Stimulated activated CD4-positive, alpha-beta T cell treated with anti-CD3 and anti-CD28 coated beads, TNF-alpha, amount 100 ng/mL, for 48 hours (primary cell): ENCODE data around the gene USP35.
A peak's percentile ranks its signal among the peaks of the same experiment; 100 is the strongest.

Experiments
- DNase-seq, 3 donors: peaks; one replicate each; pipeline ENCODE4 v3.0.0-alpha.2; 2020; ENCODE audit warnings: low read depth in 3 of 3

USP35 gene, protein sequence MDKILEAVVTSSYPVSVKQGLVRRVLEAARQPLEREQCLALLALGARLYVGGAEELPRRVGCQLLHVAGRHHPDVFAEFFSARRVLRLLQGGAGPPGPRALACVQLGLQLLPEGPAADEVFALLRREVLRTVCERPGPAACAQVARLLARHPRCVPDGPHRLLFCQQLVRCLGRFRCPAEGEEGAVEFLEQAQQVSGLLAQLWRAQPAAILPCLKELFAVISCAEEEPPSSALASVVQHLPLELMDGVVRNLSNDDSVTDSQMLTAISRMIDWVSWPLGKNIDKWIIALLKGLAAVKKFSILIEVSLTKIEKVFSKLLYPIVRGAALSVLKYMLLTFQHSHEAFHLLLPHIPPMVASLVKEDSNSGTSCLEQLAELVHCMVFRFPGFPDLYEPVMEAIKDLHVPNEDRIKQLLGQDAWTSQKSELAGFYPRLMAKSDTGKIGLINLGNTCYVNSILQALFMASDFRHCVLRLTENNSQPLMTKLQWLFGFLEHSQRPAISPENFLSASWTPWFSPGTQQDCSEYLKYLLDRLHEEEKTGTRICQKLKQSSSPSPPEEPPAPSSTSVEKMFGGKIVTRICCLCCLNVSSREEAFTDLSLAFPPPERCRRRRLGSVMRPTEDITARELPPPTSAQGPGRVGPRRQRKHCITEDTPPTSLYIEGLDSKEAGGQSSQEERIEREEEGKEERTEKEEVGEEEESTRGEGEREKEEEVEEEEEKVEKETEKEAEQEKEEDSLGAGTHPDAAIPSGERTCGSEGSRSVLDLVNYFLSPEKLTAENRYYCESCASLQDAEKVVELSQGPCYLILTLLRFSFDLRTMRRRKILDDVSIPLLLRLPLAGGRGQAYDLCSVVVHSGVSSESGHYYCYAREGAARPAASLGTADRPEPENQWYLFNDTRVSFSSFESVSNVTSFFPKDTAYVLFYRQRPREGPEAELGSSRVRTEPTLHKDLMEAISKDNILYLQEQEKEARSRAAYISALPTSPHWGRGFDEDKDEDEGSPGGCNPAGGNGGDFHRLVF

DNA sequence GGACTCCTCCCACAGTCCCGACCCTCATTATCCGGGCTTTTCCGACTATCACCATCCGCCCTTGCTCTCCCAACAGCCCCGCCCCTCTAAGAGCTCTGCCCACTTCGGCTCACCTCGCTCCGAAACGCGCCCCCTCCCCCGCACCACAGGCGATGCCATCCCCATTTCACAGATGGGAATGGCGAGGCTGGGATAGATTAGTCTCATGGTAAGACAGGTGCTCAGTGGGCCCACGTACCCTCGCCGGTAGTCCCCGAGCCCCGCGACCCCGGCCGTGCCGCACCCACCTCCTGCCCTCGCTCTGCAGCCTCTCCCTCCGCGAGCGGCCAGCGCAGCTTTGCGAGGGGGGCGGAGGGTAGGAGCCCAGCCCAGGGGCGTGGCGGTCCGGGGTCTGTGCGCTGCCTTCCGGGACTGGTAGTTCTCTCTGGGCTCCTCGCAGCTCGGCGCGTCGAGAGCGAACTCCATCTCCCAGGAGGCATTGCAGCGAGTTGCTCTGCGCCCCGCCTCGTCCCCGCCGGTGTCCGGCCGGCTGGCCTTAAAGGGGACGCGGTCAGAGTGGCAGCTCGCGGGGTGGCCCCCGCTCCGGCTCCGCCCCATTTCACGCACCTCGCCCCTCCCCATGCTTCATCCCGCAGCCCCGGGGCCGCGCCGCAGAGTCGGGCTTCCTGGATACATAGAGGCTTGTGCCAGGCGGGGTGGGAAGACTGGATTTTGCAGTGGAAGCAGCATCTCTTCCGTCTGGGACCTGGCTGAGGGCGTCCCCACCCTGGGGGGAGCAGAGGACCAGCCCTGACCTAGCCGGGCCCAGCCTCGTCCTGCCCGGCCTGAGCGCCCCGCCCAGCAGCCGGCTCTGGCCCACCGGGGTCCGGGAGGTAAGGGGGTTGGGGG lies at the start of gene USP35, which contains the start of gene KCTD21:
Gene USP35 (plus strand): TSS at position 634 of the 888 bp plus-strand sequence. CDS start 7,327 bp downstream, outside the sequence.
Gene KCTD21 (minus strand): TSS at position 341 of the 888 bp plus-strand sequence. CDS start 14,072 bp downstream, outside the sequence.
- DNase-seq, result peak; percentile 84 to 94 (median 87)

DNA sequence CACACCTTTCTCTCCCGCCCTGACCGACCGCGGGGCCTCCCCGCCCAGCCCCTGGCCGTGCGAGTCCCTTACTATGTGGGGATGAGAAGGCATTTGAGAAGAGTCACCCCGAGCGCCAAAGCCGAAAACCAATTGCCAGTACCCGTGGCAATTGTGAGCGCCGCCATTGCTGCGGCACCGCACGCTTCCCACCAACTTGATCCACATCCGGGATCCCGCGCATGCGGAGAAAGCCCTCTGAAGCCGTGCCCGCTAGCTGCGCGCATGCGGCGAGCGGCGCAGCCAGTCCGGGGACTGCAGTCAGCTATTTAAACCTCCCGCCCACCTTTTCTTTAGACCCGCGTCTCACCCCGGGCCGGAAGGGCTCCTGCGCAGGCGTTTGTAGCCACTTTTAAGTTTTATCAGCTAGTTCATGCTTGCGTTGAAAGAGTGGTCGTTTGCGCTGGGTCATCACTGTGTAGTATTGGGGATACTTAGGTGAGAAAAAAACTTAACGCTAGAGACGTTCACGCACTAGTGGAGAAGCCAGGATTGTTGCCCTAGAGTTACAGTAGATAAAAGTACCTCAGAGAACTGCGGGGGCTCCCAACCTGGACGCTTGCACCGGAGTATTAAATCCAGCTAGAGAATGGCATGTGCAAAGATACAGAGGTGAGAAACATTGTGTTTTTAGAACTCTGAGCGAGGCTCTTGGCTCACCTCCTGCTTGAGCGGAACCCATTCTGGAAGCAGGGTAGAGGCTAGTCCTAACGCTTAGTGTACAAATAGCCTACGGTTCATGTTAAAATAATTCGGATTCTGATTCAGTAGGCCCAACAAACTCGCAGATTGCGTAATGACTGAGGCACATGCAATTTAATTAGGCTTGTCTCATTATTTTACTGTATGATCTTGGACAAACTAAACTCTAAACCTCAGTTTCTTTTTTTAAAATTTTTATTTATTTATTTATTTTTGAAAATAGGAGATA lies 49.0 kb upstream of the USP35 start, which contains the start of gene ALG8:
Gene ALG8 (minus strand): TSS at position 205 of the 970 bp plus-strand sequence. CDS start 38 bp downstream, at position 167.
- peak; percentile 90 to 96 (median 94) for DNase-seq

DNA sequence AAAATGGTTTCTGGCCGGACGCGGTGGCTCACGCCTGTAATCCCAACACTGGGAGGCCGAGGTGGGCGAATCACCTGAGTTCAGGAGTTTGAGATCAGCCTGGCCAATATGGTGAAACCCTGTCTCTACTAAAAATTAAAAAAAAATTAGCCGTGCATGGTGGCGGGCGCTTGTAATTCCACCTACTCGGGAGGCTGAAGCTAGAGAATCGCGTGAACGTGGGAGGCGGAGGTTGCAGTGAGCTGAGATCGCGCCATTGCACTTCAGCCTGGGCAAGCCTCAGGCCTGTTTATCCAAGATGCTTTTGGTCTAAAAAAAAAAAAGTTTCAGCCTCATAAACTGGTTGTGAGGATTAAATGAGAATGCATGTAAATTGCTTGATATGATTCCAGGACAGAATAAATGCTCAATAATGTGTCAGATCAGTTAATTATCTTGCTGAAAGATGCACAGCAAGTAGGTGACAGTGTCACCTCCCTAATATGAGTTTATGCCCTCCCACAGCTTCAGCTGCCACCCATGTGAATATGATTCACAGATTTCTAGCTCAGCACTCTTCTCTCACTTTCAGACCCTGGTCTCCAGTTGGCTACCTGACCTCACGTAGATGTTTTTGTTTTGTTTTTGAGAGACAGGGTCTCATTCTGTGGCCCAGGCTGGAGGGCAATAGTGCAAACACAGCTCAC lies 48.2 kb upstream of the USP35 start:
- DNase-seq, result no peak

DNA sequence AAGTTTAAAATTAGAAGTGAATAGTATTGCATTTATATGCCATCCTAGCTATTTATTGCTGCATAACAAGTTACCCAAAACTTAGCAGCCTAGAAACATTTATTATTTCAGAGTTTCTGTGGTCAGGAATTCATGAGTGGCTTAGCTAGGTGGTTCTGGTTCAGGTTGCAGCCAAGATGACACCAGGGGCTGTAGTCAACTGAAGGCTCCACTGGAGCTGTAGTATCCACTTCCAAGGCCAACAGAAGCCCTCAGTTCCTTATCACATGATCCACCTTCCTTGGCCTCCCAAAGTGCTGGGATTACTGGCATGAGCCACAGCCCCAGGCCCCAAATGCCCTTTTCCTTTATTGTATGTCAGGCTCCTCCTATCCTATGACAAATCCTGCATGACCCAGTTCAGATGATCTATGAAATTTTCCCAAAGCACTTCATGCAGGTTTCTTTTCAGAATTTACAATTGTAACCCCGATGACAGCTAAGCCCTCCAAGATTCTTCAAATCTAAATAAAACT lies 43.2 kb upstream of the USP35 start:
- no peak for DNase-seq

DNA sequence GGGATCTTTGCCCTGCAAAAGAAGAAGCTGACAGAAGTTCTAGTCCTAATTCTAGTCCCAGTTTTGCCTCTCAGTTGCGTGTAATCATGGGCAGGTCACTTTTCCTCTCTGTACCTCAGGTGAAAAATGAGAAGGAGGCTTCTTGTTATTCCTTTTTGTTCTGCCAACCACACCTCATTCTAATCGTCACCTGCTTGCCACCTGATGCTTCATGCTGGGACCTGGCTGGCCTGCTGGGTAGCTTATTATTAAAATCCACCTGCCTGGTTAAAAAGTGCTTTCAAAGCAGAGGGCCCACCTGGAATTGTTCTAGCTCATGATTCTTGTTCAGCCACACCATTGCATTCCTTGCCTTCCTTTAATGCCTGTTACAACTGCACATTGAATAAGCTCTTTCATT lies 40.9 kb upstream of the USP35 start:
- no peak for DNase-seq

DNA sequence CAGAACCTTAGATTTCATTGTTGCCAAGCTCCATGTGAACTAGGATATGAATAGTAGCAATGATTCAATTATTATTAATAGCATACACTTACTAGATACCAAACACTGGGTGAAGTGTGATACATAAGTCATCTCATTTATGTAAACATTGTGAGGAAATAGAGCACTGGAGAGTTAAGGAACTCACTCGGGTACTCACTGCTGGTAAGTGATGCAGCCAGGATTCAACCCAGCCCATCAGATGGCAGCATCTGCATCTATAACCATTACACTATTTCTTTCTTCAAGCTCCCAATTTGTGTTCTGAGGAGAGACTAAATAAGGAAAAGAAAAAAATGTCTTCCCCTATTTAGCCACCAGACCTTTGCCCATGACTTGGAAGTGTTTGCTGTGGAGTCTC lies 39.1 kb upstream of the USP35 start:
- DNase-seq, result no peak

DNA sequence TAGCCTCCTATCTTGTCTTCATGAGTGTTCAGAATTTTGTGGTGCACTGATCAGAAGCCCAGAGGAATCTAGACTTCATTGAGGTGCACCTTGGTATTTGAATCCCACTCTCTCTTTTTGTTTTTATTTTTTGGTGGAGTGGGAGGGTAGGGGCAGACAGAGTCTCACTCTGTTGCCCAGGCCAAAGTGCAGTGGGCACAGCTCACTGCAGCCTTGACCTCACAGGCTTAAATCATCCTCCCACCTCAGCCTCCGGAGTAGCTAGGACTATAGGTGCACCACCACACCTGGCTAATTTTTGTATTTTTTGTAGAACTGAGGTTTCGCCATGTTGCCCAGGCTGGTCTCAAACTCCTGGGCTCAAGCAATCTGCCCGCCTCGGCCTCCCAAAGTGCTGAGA lies 38.4 kb upstream of the USP35 start:
- no peak for DNase-seq

DNA sequence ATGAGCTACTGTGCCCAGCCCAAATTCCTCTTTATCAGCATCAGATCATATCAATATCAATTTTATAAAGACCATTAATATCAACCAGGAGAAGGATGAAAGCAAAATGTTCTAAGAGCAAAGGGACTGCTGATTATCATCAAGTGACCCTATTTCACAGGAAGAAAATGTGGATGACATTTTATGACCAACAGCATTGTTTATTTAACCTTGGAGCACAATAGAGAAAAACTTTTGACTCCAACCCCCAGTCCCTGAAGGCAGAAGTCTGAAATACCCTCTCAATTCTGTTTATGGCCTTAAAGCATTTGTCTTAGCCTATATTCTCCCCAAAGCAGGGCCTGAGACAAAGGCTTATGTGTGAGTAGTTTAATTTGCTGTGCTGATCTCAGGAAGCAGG lies 38.0 kb upstream of the USP35 start:
- DNase-seq, result no peak

DNA sequence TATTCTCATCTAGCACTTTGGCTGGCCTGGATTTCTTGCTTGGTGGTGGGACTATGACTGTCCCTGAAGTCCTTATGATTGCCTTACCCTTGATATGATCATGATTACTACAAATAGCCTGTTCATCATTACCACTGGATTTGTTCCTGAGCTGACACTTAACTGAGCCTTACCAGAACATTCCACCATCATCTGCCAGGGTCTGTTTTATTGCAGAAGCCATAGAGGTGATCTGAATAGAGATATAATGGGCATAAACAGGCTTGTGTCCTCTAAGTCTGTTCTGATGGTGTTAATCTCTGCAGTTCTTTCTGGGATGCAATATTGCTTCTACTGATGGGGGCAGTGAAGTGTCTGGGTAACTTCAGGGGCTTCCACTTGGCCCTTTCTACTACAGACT lies 36.9 kb upstream of the USP35 start:
- no peak for DNase-seq

DNA sequence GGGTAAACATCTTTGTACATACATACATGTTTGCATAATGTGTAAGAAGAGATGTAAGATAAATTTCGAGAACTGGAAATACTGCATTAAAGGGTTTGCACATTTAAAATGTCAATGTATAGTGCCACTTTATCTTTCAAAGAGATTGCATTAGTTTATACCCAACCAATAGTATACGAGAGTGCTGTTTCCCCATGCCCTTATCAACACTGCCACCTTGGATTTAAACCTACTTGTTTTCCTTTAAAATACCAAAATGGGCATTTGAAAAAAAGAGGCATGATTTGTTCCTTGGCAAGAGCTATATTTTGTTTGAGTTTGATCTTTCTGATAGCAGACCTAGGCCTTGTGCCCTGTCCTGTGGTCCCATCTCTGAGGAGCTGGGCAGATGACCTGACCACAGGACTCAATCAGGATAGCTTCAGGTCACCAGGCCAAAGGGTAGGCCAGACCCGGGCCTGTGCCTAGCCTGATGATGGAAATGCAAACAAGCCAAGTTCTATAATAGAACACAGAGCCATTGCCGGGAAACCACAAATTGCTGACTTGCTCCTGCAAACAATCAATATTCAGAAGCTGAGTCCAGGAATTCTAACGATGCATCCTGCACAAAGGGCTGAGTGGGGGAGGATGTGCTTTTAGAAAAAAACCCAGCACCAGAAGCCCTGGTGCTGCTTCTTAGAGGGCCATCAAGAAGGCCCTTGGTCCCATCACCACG lies 32.4 kb upstream of the USP35 start:
- no peak for DNase-seq

DNA sequence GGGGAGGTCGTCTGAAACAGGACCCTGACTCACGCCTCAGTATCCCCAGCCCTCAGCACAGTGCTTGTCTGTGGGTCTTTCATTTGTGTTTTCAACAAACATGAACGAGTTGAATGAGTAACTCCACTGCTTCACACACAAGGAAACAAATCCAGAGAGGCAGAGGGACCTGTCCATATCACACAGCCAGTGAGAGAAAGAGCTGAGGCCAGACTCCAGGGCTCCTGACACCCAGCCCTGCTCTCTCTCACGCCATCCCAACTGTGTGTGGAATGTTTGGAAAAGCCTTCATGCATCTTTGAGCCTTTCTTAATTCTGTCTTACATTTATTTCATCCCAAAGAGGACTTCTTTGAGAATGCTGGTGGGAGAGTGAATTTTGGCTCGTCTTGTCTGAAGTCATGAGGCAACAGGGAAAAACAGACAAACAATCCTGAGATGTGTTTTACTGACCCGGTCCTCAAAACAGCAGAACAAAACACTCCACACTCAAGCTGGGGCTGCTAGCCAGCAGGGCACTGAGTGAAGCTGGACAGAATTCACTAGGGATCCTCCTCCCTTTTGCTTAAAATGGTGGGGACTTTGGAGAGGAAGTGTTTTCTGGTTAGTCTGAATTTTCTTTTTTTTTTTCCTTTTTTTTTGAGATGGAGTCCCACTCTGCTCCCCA lies 29.6 kb upstream of the USP35 start:
- no peak for DNase-seq

DNA sequence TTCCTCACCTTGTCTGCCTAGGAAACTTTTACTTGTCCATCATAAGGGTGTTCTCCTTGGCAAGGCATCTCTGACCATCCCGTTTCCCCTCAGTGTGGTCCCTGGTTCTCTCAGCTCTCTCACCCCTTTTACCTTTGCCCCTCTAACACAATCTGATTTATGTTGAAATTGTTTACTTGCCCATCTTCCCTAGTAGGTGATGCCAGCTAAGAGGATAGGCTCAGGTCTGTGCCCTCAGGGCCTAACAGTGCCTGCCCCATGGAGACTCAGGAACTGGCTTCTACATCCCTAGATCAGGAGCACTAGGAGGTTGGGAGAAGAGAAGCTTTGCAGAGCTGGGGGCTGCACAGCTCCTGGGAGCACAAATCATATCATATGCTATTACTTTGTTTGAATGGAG lies 28.2 kb upstream of the USP35 start:
- no peak for DNase-seq

DNA sequence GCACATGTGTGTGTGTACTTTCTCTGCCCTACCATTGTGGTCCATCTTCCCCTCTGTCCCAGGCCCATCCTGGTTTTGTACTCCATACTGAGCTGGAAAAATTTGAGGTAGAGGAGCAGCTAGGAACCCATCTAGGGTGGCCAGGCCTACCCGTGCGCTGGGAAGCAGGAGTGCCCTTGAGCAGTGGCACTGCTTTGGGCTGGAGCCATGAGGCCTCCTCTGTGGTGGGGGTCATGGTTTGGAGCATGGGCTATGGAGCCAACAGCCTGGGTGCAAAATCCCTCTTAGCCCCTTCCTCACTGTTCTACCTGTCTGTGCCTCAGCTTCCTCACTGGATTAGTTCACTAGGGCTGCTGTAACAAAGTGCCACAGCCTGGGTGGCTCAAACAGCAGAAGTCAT lies 27.4 kb upstream of the USP35 start:
- DNase-seq, result no peak

DNA sequence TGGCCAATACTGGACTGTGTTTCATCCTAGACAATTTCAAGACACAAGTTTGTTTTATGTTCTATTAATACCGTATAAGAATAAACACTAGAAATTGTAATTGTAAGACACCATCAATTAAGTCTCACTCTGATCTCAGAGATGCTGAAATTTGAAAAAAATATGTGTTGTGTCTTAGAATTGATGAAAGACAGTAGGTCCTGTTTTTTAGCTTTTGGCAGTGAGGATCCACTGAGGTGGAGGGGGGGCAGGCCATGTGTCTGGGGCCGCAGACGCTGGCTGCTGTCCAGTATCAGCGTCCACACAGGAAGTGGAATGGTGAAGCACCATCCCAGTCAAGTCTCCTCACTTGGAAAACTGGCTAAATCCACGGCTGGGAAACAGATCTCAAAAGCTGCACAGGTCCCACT lies 26.8 kb upstream of the USP35 start:
- no peak for DNase-seq

DNA sequence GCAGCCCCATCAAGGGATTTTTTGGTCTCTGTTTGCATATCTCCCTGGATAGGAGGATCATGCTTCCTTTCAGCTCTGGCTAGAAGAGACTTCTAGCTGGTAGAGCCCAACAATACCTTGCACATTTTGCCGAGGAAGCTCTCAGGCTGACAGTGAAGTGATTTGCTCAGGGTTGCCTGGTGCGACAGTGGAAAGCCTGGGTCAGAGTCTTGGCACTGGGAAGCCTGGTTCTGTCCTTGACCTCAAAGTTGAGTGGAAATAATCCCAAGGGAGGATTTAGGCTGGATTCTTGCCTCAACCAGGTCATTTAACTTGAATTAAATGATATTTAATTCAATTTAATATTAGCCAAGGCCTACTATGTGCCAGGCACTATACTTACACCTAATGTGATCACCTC lies 24.9 kb upstream of the USP35 start:
- DNase-seq, result no peak

DNA sequence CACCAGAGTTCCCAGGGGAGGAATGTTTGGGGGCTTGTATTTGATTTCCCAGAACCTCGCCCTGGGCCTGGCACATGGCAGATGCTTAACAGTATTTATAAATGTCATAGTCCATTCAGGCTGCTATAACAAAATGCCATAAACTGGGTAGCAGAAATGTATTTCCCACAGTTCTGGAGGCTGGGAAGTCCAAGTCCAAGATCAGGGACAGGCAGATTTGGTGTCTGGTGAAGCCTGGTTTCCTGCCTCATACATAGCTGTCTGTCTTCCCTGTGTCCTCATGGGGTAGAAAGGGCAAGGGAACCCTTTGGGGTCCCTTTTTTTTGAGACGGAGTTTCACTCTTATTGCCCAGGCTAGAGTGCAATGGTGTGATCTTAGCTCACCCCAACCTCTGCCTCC lies 24.2 kb upstream of the USP35 start:
- no peak for DNase-seq

DNA sequence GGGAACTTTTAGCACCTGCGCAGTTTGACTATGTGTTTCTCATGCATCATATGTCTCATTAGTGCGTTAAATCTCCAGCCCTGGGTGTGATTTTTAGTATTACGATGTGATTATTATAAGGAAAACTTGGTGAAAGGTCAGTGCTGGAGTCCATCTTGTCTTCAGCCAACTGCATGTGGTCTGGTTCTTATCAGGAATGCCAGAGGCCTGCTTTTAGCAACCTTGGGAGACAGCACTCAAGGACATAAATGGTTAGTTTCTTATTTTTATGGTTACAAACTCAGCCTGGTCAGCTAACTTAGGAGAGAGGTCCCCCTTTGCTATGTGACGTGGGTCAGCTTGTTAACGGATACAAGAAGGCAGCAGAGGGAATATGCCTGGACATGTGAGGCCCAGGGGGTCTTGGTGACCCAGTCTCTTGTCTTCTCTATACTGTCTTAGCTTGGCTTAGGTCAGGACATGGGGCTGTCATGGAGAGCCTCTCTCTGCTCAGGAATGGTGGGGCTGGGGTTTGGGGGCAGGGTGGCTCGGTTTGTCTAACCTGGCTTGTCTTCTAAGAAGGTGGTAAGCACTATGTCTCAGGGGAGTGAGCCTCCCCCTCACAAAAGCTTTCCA lies 21.8 kb upstream of the USP35 start:
- no peak for DNase-seq
